ENCODE results near the gene ACE. TPM values are rescaled to one million over a fixed set of nuclear protein-coding genes. Genes with fewer than 3 reads are reported as not detected.
A peak's percentile ranks its signal among the peaks of the same experiment; 100 is the strongest.

ACE gene
- total RNA-seq, 4 donors from 2014 or later = 7.5 to 35.3 (median 14.1) TPM

- 46% methylated on average over 11 to 16 of the region's 16 CpGs for WGBS, 2 donors
- peak; percentile 43 to 80 for DNase-seq (ENCODE audit: low spot score in 2 of 2)
- peaks cover 0 to 31% (median 13%) of the 10 kb centered on the region in 4 donors for H3K4me1 ChIP-seq
- H3K27me3 ChIP-seq = peaks cover 0 to 40% of the 10 kb centered on the region in 2 donors
- H3K4me3 ChIP-seq = no peak overlapping the region
- H3K9me3 ChIP-seq = no peaks in the 10 kb centered on the region
- peak in 1 of 2 donors; percentile 22 for TF ChIP-seq EP300 (IDR thresholded peaks at IDR 0.05)
- no peak for TF ChIP-seq POLR2A (IDR thresholded peaks at IDR 0.05)
- peak; percentile 53 to 85 (median 62) for TF ChIP-seq CTCF (IDR thresholded peaks at IDR 0.05)
- no peaks in the 10 kb centered on the region for H3K36me3 ChIP-seq
- no peak overlapping the region for H3K27ac ChIP-seq
These were observed 2.1 kb downstream of the ACE start for GRCh38 chr17:63478814-63479494.

GRCh38 chr17:63479495-63480184 lies 2.8 kb downstream of the ACE start:
- 92 to 100% methylated on average over 1 to 14 of the region's 17 CpGs for WGBS, 2 donors
- Histone ChIP-seq H3K4me1 (peaks cover 0 to 31% (median 13%) of the 10 kb centered on the region in 4 donors), H3K9me3 (no peaks in the 10 kb centered on the region), H3K4me3 (no peak overlapping the region), H3K27me3 (peaks cover 0 to 38% of the 10 kb centered on the region in 2 donors), H3K27ac (no peak overlapping the region), H3K36me3 (no peaks in the 10 kb centered on the region)
- TF ChIP-seq EP300 (IDR thresholded peaks at IDR 0.05) (no peak), POLR2A (IDR thresholded peaks at IDR 0.05) (no peak), CTCF (IDR thresholded peaks at IDR 0.05) (no peak)
- no peak for DNase-seq (ENCODE audit: low spot score in 2 of 2)

- H3K27ac ChIP-seq = no peak overlapping the region
- peaks cover 0 to 33% of the 10 kb centered on the region in 2 donors for H3K27me3 ChIP-seq
- no peaks in the 10 kb centered on the region for H3K36me3 ChIP-seq
- H3K9me3 ChIP-seq = no peaks in the 10 kb centered on the region
- H3K4me3 ChIP-seq = no peak overlapping the region
- peaks cover 0 to 31% (median 13%) of the 10 kb centered on the region in 4 donors for H3K4me1 ChIP-seq
- no peak for DNase-seq (ENCODE audit: low spot score in 2 of 2)
- WGBS, 2 donors = 91 to 92% methylated on average over 20 to 21 of the region's 21 CpGs
- TF ChIP-seq CTCF (IDR thresholded peaks at IDR 0.05) (no peak), EP300 (IDR thresholded peaks at IDR 0.05) (no peak), POLR2A (IDR thresholded peaks at IDR 0.05) (no peak)
These were observed 3.4 kb downstream of the ACE start for GRCh38 chr17:63480192-63480784.

GRCh38 chr17:63480826-63481487 lies 4.1 kb downstream of the ACE start:
- WGBS, 2 donors = 69 to 76% methylated on average over 9 to 11 of the region's 11 CpGs
- Histone ChIP-seq H3K36me3 (no peaks in the 10 kb centered on the region), H3K9me3 (no peaks in the 10 kb centered on the region), H3K4me1 (peaks cover 0 to 31% (median 13%) of the 10 kb centered on the region in 4 donors), H3K27me3 (peaks cover 0 to 30% of the 10 kb centered on the region in 2 donors), H3K4me3 (no peak overlapping the region), H3K27ac (no peak overlapping the region)
- no peak for DNase-seq (ENCODE audit: low spot score in 2 of 2)
- TF ChIP-seq CTCF (IDR thresholded peaks at IDR 0.05) = no peak
- TF ChIP-seq EP300 (IDR thresholded peaks at IDR 0.05) = no peak
- TF ChIP-seq POLR2A (IDR thresholded peaks at IDR 0.05) = no peak
